ENCODE measurements around the gene GCC2.

- TF ChIP-seq SIX5 (IDR thresholded peaks at IDR 0.05; ENCODE audit: low read depth, low read length) (no peak), TAF1 (IDR thresholded peaks at IDR 0.05; ENCODE audit: low read depth, low read length) (peak; percentile 86), CTCF (IDR thresholded peaks at IDR 0.05; ENCODE audit: control extremely low read depth in 1 of 3, insufficient read depth in 1 of 3, low read depth in 1 of 3, low read length in 3 of 3) (no peak), POLR2A (IDR thresholded peaks at IDR 0.05; ENCODE audit: control extremely low read depth in 1 of 2, low read depth in 2 of 2, low read length in 2 of 2) (peak; percentile 88 to 94), YY1 (IDR thresholded peaks at IDR 0.05; ENCODE audit: low read depth, low read length) (no peak), JUN (IDR thresholded peaks at IDR 0.05; ENCODE audit: low read depth, low read length) (0 out of 2 replicates have a peak, but pooled peaks have one; percentile 8), JUND (IDR thresholded peaks at IDR 0.05; ENCODE audit: low read length) (peak; percentile 68; the same call in 1 of the 2 replicates), MAFK (IDR thresholded peaks at IDR 0.05; ENCODE audit: low read depth, low read length) (no peak), ZNF274 (IDR thresholded peaks at IDR 0.05; ENCODE audit: borderline replicate concordance, extremely low read depth, low read length) (no peak), CHD1 (IDR thresholded peaks at IDR 0.05; ENCODE audit: low read depth, low read length) (no peak)
- TF ChIP-seq, protein P1, sequence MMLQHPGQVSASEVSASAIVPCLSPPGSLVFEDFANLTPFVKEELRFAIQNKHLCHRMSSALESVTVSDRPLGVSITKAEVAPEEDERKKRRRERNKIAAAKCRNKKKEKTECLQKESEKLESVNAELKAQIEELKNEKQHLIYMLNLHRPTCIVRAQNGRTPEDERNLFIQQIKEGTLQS (IDR thresholded peaks at IDR 0.05; ENCODE audit: insufficient read depth, low read depth, low read length), result no peak
- TF ChIP-seq, protein P2, sequence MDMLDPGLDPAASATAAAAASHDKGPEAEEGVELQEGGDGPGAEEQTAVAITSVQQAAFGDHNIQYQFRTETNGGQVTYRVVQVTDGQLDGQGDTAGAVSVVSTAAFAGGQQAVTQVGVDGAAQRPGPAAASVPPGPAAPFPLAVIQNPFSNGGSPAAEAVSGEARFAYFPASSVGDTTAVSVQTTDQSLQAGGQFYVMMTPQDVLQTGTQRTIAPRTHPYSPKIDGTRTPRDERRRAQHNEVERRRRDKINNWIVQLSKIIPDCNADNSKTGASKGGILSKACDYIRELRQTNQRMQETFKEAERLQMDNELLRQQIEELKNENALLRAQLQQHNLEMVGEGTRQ (IDR thresholded peaks at IDR 0.05; ENCODE audit: low read length), result no peak
Measured at GRCh38 chr2:108448678-108449409, at the start of gene GCC2.
